Measurements from ENCODE around the gene FNTB.

FNTB gene

GRCh38 chr14:65041434-65041915 lies 54.8 kb downstream of the FNTB start:
- peaks cover 36% of the 10 kb centered on the region for H3K36me3 ChIP-seq (ENCODE audit: control insufficient read depth, insufficient read depth, low read length)
- no peak overlapping the region for H3K27ac ChIP-seq (ENCODE audit: low read depth, low read length)
- H3K4me1 ChIP-seq (ENCODE audit: control insufficient read depth, insufficient read depth, low read length) = no peaks in the 10 kb centered on the region
- no peaks in the 10 kb centered on the region for H3K9me3 ChIP-seq (ENCODE audit: control insufficient read depth, insufficient read depth, low read depth, low read length)
- H3K4me3 ChIP-seq (ENCODE audit: low read depth, low read length) = no peak overlapping the region
- H3K9ac ChIP-seq (ENCODE audit: low read length) = no peak overlapping the region
- no peaks in the 10 kb centered on the region for H3K27me3 ChIP-seq (ENCODE audit: control insufficient read depth, insufficient read depth, low read length)

- H3K9ac ChIP-seq (ENCODE audit: low read length) = no peak overlapping the region
- H3K27ac ChIP-seq (ENCODE audit: low read depth, low read length) = no peak overlapping the region
- peaks cover 36% of the 10 kb centered on the region for H3K36me3 ChIP-seq (ENCODE audit: control insufficient read depth, insufficient read depth, low read length)
- peaks cover 4% of the 10 kb centered on the region for H3K4me1 ChIP-seq (ENCODE audit: control insufficient read depth, insufficient read depth, low read length)
- H3K4me3 ChIP-seq (ENCODE audit: low read depth, low read length) = no peak overlapping the region
- H3K9me3 ChIP-seq (ENCODE audit: control insufficient read depth, insufficient read depth, low read depth, low read length) = no peaks in the 10 kb centered on the region
- H3K27me3 ChIP-seq (ENCODE audit: control insufficient read depth, insufficient read depth, low read length) = no peaks in the 10 kb centered on the region
These were observed 55.6 kb downstream of the FNTB start for GRCh38 chr14:65042296-65042695.

- Histone ChIP-seq H3K9ac (ENCODE audit: low read length) (no peak overlapping the region), H3K9me3 (ENCODE audit: control insufficient read depth, insufficient read depth, low read depth, low read length) (no peaks in the 10 kb centered on the region), H3K27me3 (ENCODE audit: control insufficient read depth, insufficient read depth, low read length) (no peaks in the 10 kb centered on the region), H3K27ac (ENCODE audit: low read depth, low read length) (no peak overlapping the region), H3K36me3 (ENCODE audit: control insufficient read depth, insufficient read depth, low read length) (peaks cover 36% of the 10 kb centered on the region), H3K4me3 (ENCODE audit: low read depth, low read length) (no peak overlapping the region), H3K4me1 (ENCODE audit: control insufficient read depth, insufficient read depth, low read length) (peaks cover 8% of the 10 kb centered on the region)
These were observed 56.2 kb downstream of the FNTB start for GRCh38 chr14:65042731-65043372.

- no peak overlapping the region for H3K27ac ChIP-seq (ENCODE audit: low read depth, low read length)
- no peaks in the 10 kb centered on the region for H3K27me3 ChIP-seq (ENCODE audit: control insufficient read depth, insufficient read depth, low read length)
- no peak overlapping the region for H3K9ac ChIP-seq (ENCODE audit: low read length)
- H3K36me3 ChIP-seq (ENCODE audit: control insufficient read depth, insufficient read depth, low read length) = peaks cover 36% of the 10 kb centered on the region
- no peak overlapping the region for H3K4me3 ChIP-seq (ENCODE audit: low read depth, low read length)
- peaks cover 8% of the 10 kb centered on the region for H3K4me1 ChIP-seq (ENCODE audit: control insufficient read depth, insufficient read depth, low read length)
- H3K9me3 ChIP-seq (ENCODE audit: control insufficient read depth, insufficient read depth, low read depth, low read length) = no peaks in the 10 kb centered on the region
These were observed 57.3 kb downstream of the FNTB start for GRCh38 chr14:65043893-65044595.

- no peaks in the 10 kb centered on the region for H3K9me3 ChIP-seq (ENCODE audit: control insufficient read depth, insufficient read depth, low read depth, low read length)
- H3K4me3 ChIP-seq (ENCODE audit: low read depth, low read length) = no peak overlapping the region
- H3K27me3 ChIP-seq (ENCODE audit: control insufficient read depth, insufficient read depth, low read length) = no peaks in the 10 kb centered on the region
- peaks cover 36% of the 10 kb centered on the region for H3K36me3 ChIP-seq (ENCODE audit: control insufficient read depth, insufficient read depth, low read length)
- no peak overlapping the region for H3K27ac ChIP-seq (ENCODE audit: low read depth, low read length)
- no peak overlapping the region for H3K9ac ChIP-seq (ENCODE audit: low read length)
- peaks cover 8% of the 10 kb centered on the region for H3K4me1 ChIP-seq (ENCODE audit: control insufficient read depth, insufficient read depth, low read length)
These were observed 57.9 kb downstream of the FNTB start for GRCh38 chr14:65044596-65044959.

- Histone ChIP-seq H3K4me3 (ENCODE audit: low read depth, low read length) (no peak overlapping the region), H3K4me1 (ENCODE audit: control insufficient read depth, insufficient read depth, low read length) (peaks cover 8% of the 10 kb centered on the region), H3K27ac (ENCODE audit: low read depth, low read length) (no peak overlapping the region)
These were observed 58.3 kb downstream of the FNTB start for GRCh38 chr14:65045006-65045405.

GRCh38 chr14:65045709-65046108 lies 59.0 kb downstream of the FNTB start:
- Histone ChIP-seq H3K4me1 (ENCODE audit: control insufficient read depth, insufficient read depth, low read length) (peaks cover 8% of the 10 kb centered on the region), H3K27ac (ENCODE audit: low read depth, low read length) (no peak overlapping the region), H3K9ac (ENCODE audit: low read length) (no peak overlapping the region), H3K9me3 (ENCODE audit: control insufficient read depth, insufficient read depth, low read depth, low read length) (no peaks in the 10 kb centered on the region), H3K27me3 (ENCODE audit: control insufficient read depth, insufficient read depth, low read length) (no peaks in the 10 kb centered on the region), H3K4me3 (ENCODE audit: low read depth, low read length) (no peak overlapping the region), H3K36me3 (ENCODE audit: control insufficient read depth, insufficient read depth, low read length) (peaks cover 32% of the 10 kb centered on the region)

More at GRCh38 chr14:65045006-65045405, 58.3 kb downstream of the FNTB start:
- peaks cover 36% of the 10 kb centered on the region for H3K36me3 ChIP-seq (ENCODE audit: control insufficient read depth, insufficient read depth, low read length)
- no peak overlapping the region for H3K9ac ChIP-seq (ENCODE audit: low read length)
- no peaks in the 10 kb centered on the region for H3K27me3 ChIP-seq (ENCODE audit: control insufficient read depth, insufficient read depth, low read length)
- no peaks in the 10 kb centered on the region for H3K9me3 ChIP-seq (ENCODE audit: control insufficient read depth, insufficient read depth, low read depth, low read length)

GRCh38 chr14:65052832-65053231 lies 66.1 kb downstream of the FNTB start:
- Histone ChIP-seq H3K27me3 (ENCODE audit: control insufficient read depth, insufficient read depth, low read length) (no peaks in the 10 kb centered on the region), H3K9me3 (ENCODE audit: control insufficient read depth, insufficient read depth, low read depth, low read length) (no peaks in the 10 kb centered on the region), H3K36me3 (ENCODE audit: control insufficient read depth, insufficient read depth, low read length) (peaks cover 34% of the 10 kb centered on the region), H3K4me3 (ENCODE audit: low read depth, low read length) (no peak overlapping the region), H3K27ac (ENCODE audit: low read depth, low read length) (no peak overlapping the region), H3K9ac (ENCODE audit: low read length) (no peak overlapping the region), H3K4me1 (ENCODE audit: control insufficient read depth, insufficient read depth, low read length) (no peaks in the 10 kb centered on the region)

GRCh38 chr14:65053466-65053865 lies 66.8 kb downstream of the FNTB start:
- no peaks in the 10 kb centered on the region for H3K4me1 ChIP-seq (ENCODE audit: control insufficient read depth, insufficient read depth, low read length)
- H3K27ac ChIP-seq (ENCODE audit: low read depth, low read length) = no peak overlapping the region
- H3K27me3 ChIP-seq (ENCODE audit: control insufficient read depth, insufficient read depth, low read length) = no peaks in the 10 kb centered on the region
- no peak overlapping the region for H3K4me3 ChIP-seq (ENCODE audit: low read depth, low read length)
- H3K36me3 ChIP-seq (ENCODE audit: control insufficient read depth, insufficient read depth, low read length) = peaks cover 34% of the 10 kb centered on the region
- H3K9ac ChIP-seq (ENCODE audit: low read length) = no peak overlapping the region
- no peaks in the 10 kb centered on the region for H3K9me3 ChIP-seq (ENCODE audit: control insufficient read depth, insufficient read depth, low read depth, low read length)

GRCh38 chr14:65054471-65055085 lies 67.9 kb downstream of the FNTB start:
- Histone ChIP-seq H3K4me3 (ENCODE audit: low read depth, low read length) (no peak overlapping the region), H3K27ac (ENCODE audit: low read depth, low read length) (no peak overlapping the region)

GRCh38 chr14:65057695-65058094 lies 71.0 kb downstream of the FNTB start:
- Histone ChIP-seq H3K27me3 (ENCODE audit: control insufficient read depth, insufficient read depth, low read length) (no peaks in the 10 kb centered on the region), H3K4me1 (ENCODE audit: control insufficient read depth, insufficient read depth, low read length) (no peaks in the 10 kb centered on the region), H3K27ac (ENCODE audit: low read depth, low read length) (no peak overlapping the region), H3K36me3 (ENCODE audit: control insufficient read depth, insufficient read depth, low read length) (peaks cover 51% of the 10 kb centered on the region), H3K9ac (ENCODE audit: low read length) (no peak overlapping the region), H3K9me3 (ENCODE audit: control insufficient read depth, insufficient read depth, low read depth, low read length) (no peaks in the 10 kb centered on the region), H3K4me3 (ENCODE audit: low read depth, low read length) (no peak overlapping the region)

More at GRCh38 chr14:65054471-65055085, 67.9 kb downstream of the FNTB start:
- Histone ChIP-seq H3K9ac (ENCODE audit: low read length) (no peak overlapping the region), H3K27me3 (ENCODE audit: control insufficient read depth, insufficient read depth, low read length) (no peaks in the 10 kb centered on the region), H3K9me3 (ENCODE audit: control insufficient read depth, insufficient read depth, low read depth, low read length) (no peaks in the 10 kb centered on the region), H3K4me1 (ENCODE audit: control insufficient read depth, insufficient read depth, low read length) (no peaks in the 10 kb centered on the region), H3K36me3 (ENCODE audit: control insufficient read depth, insufficient read depth, low read length) (peaks cover 34% of the 10 kb centered on the region)

Measured in HUES6 (cell line).